CD4-positive, alpha-beta T cell (primary cell): ENCODE measurements around the gene PRPS1L1. TPM values are rescaled to one million over a fixed set of nuclear protein-coding genes. Genes with fewer than 3 reads are reported as not detected.

ENCODE experiments used
- ATAC-seq: fragments of 200-7000 bp; cut with Tn5 transposase; one replicate; pipeline ENCODE4 v1.10.0; 2022; ENCODE audit warnings: mild to moderate bottlenecking; ENCODE audit not compliant: poor library complexity
- CTCF ChIA-PET: fragments of 350-600 bp; sonication (Branson Sonifier 250); formaldehyde crosslinking; loops from one replicate; lab custom pipeline; 2021; ENCODE audit warnings: antibody characterized with exemption, inconsistent platforms; lab: Charles Lee
- POLR2A ChIA-PET: fragments of 350-600 bp; sonication (Branson Sonifier 250); formaldehyde crosslinking; loops from one replicate; lab custom pipeline; 2021; ENCODE audit warnings: antibody characterized with exemption, inconsistent platforms; lab: Charles Lee
- DNase-seq, 14 experiments: peaks; one replicate each; pipeline ENCODE4 v3.0.0-alpha.2; 2013 to 2020; ENCODE audit warnings: mixed read lengths in 2 of 14
- H3K27ac ChIP-seq, 2 donors: one replicate each; pipeline versions ENCODE4 v1.5.1 to v1.7.0; 2013; ENCODE audit warnings: low read length in 2 of 2, low read depth in 1 of 2, mild to moderate bottlenecking in 1 of 2
- H3K27me3 ChIP-seq, 2 experiments: 1 replicate in 1 of 2; 2 replicates in 1 of 2; pipeline versions ENCODE4 v1.6.1 to v1.7.0; 2013; ENCODE audit warnings: low read length in 2 of 2, control low read depth in 1 of 2, mild to moderate bottlenecking in 1 of 2, moderate library complexity in 1 of 2; ENCODE audit not compliant: insufficient read depth in 2 of 2, control insufficient read depth in 1 of 2
- H3K36me3 ChIP-seq: one replicate; pipeline ENCODE4 v1.6.1; 2013; ENCODE audit warnings: low read length, control low read depth; ENCODE audit not compliant: insufficient read depth
- H3K4me1 ChIP-seq: one replicate; pipeline ENCODE4 v1.6.1; 2013; ENCODE audit warnings: low read length, control low read depth; ENCODE audit not compliant: insufficient read depth
- H3K4me3 ChIP-seq: one replicate; pipeline ENCODE4 v1.5.1; 2013; ENCODE audit warnings: mild to moderate bottlenecking, low read length, moderate library complexity
- H3K9me3 ChIP-seq, 2 experiments: 1 replicate in 1 of 2; 2 replicates in 1 of 2; pipeline versions ENCODE4 v1.6.1 to v1.7.0; 2013; ENCODE audit warnings: low read length in 2 of 2, mild to moderate bottlenecking in 2 of 2, control low read depth in 1 of 2, moderate library complexity in 1 of 2; ENCODE audit not compliant: control insufficient read depth in 1 of 2, insufficient read depth in 1 of 2
- H3K27ac Mint-ChIP-seq: one replicate; pipeline ENCODE4 v1.8.0; 2020; ENCODE audit warnings: mixed read lengths
- H3K27me3 Mint-ChIP-seq: one replicate; pipeline ENCODE4 v1.8.0; 2021; ENCODE audit warnings: mixed read lengths
- H3K36me3 Mint-ChIP-seq: one replicate; pipeline ENCODE4 v1.8.0; 2021; ENCODE audit warnings: low read depth, mixed read lengths
- H3K4me1 Mint-ChIP-seq: one replicate; pipeline ENCODE4 v1.8.0; 2021; ENCODE audit warnings: low read depth, mixed read lengths
- H3K4me3 Mint-ChIP-seq: one replicate; pipeline ENCODE4 v1.8.0; 2020; ENCODE audit warnings: mild to moderate bottlenecking, mixed read lengths
- H3K9me3 Mint-ChIP-seq: one replicate; pipeline ENCODE4 v1.8.0; 2020; ENCODE audit warnings: mixed read lengths
- intact Hi-C, 2 experiments: fragments of 100-400 bp; cut with DNase I in 1 of 2; cut with micrococcal nuclease in 1 of 2; formaldehyde crosslinking; loops; one replicate each; pipeline versions ENCODE4 v1.15.1 to v1.9.0; 2023 to 2025; cut with DNase I, micrococcal nuclease
- total RNA-seq, 174 experiments: library from RNA in 2 of 174; stranded (reverse) in 2 of 174; gene quantifications; one replicate each; pipeline ENCODE4 v1.2.3 and lab custom pipeline; 2021 to 2026
- TF ChIP-seq, protein P1 (sequence below): fragments of 200-600 bp; IDR thresholded peaks from one replicate; pipeline ENCODE4 v1.8.0; 2022; ENCODE audit warnings: antibody characterized with exemption, mild to moderate bottlenecking

PRPS1L1 gene
- total RNA-seq, 2 experiments from 2014 or later, result not detected

DNA sequence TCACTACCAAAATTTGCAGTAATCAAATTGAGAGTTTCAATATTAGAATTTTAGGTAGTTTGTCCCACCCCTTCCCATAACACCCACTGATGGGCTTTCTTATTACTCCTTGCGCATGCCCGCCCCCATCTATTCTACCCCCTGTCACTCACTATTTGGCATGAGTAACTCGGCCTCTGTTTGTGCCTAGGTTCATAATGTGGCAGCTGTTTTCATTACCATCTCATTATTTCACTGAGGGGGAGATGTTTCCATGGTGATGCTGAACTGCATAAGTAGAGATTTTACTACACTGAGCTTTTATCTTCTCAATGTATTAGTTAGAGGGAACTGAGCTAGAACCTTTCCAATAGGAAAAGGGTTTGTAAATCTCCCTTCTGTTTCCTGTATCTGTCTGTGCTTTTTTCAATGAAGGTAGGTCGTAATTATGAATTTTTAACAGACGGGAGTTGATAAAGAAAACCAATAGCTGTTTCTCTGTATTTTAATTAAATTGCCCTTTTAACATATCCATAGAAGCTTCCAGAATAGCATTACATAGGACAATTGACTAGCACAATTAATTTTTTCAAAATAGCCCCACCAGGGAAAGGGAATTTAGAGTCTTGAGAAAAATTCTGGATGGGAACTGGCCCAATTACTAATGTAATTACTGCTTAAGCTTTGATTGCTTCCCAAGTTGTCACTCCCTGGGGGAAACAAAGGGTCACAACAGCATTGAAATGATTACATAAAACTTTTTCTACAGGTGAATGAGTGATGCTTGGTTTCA lies 33.4 kb downstream of the PRPS1L1 start:
- POLR2A ChIA-PET, result no interaction called here
- Histone ChIP-seq H3K4me1 (no peaks in the 10 kb centered on the region), H3K27me3 (no peaks in the 10 kb centered on the region), H3K27ac (no peak overlapping the region), H3K4me3 (no peak overlapping the region), H3K9me3 (no peaks in the 10 kb centered on the region), H3K36me3 (no peaks in the 10 kb centered on the region)
- no peaks in the 10 kb centered on the region for H3K36me3 Mint-ChIP-seq
- TF ChIP-seq, protein P1, sequence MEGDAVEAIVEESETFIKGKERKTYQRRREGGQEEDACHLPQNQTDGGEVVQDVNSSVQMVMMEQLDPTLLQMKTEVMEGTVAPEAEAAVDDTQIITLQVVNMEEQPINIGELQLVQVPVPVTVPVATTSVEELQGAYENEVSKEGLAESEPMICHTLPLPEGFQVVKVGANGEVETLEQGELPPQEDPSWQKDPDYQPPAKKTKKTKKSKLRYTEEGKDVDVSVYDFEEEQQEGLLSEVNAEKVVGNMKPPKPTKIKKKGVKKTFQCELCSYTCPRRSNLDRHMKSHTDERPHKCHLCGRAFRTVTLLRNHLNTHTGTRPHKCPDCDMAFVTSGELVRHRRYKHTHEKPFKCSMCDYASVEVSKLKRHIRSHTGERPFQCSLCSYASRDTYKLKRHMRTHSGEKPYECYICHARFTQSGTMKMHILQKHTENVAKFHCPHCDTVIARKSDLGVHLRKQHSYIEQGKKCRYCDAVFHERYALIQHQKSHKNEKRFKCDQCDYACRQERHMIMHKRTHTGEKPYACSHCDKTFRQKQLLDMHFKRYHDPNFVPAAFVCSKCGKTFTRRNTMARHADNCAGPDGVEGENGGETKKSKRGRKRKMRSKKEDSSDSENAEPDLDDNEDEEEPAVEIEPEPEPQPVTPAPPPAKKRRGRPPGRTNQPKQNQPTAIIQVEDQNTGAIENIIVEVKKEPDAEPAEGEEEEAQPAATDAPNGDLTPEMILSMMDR, result no peak
- ATAC-seq (no peak), DNase-seq (no peak)
- intact Hi-C loops, result no loop called here
- no peaks in the 10 kb centered on the region for H3K4me1 Mint-ChIP-seq
- H3K9me3 Mint-ChIP-seq, result no peaks in the 10 kb centered on the region
- CTCF ChIA-PET, result interaction anchor here (0.7 kb wide), 1 partner anchor 1192 kb away, joined by 7 read pairs; no protein-coding TSS in a partner anchor
- H3K27ac Mint-ChIP-seq, result no peak overlapping the region
- H3K4me3 Mint-ChIP-seq, result no peak overlapping the region
- no peaks in the 10 kb centered on the region for H3K27me3 Mint-ChIP-seq

DNA sequence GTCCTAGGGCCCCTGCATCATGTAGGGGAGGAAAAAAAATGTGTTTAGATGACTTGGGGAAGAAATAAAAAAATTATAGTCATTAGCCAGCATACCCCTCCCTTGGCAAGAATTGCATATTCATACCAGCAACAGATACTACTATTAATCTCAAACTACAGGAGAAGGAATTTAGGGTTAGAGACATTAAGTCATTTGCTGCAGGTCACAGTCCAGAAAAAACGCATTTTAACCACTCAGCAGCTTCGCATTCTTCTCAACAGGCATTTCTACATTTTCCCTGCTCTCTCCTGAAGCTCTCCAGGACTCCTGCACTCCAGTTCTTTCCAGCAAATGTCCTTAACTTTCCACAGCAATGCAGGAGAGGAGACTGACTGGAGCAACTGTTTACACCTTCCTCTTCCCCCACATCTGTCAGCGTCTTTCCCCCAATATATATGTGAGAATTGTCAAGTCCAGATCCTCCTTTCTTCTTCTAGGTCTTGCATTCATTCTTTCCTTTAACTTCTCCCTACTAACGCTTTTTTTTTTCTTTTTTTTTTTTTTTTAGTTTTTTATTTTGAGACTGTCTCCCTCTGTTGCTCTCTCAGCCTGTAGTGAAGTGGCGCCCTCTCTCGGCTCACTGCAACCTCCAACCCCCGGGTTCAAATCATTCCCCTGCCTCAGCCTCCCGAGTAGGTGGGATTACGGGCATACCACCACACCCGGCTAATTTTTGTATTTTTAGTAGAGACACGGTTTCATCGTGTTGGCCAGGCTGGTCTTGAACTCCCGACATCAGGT lies 35.6 kb downstream of the PRPS1L1 start:
- intact Hi-C loops, result no loop called here
- no peaks in the 10 kb centered on the region for H3K36me3 Mint-ChIP-seq
- CTCF ChIA-PET, result no interaction called here

DNA sequence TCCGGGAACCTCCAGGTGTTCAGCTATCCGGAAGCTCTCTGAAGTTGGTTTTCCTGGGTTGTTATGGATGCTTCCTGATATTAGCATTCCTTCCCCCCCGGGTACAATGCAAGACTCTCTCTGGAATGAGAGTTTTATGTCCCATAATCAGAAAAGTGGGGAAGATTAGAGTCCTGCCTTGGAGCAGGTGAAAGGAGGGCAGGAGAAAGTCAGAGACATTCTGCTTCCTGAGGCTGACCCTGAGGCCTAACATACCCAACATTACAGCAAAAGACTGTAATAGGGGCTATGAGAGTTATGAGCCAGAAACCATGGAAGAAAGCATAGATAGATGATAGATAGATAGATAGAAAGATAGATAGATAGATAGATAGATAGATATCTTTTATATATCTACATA lies 36.9 kb downstream of the PRPS1L1 start:
- no peak overlapping the region for H3K4me3 Mint-ChIP-seq
- Histone ChIP-seq H3K27ac (no peak overlapping the region), H3K27me3 (no peaks in the 10 kb centered on the region), H3K4me1 (no peaks in the 10 kb centered on the region), H3K9me3 (no peaks in the 10 kb centered on the region), H3K4me3 (no peak overlapping the region), H3K36me3 (no peaks in the 10 kb centered on the region)
- H3K27me3 Mint-ChIP-seq, result no peaks in the 10 kb centered on the region
- no peaks in the 10 kb centered on the region for H3K9me3 Mint-ChIP-seq
- CTCF ChIA-PET, result no interaction called here
- H3K27ac Mint-ChIP-seq, result no peak overlapping the region
- intact Hi-C loops, result no loop called here
- ATAC-seq (no peak), DNase-seq (no peak)
- TF ChIP-seq, protein P1, result no peak
- no peaks in the 10 kb centered on the region for H3K4me1 Mint-ChIP-seq
- POLR2A ChIA-PET, result no interaction called here
- H3K36me3 Mint-ChIP-seq, result no peaks in the 10 kb centered on the region

More for the DNA sequence above, 35.6 kb downstream of the PRPS1L1 start:
- peak in 5 of 14 experiments; percentile 0 to 23 (median 10) for DNase-seq
- Mint-ChIP-seq H3K27me3 (no peaks in the 10 kb centered on the region), H3K9me3 (no peaks in the 10 kb centered on the region), H3K4me1 (no peaks in the 10 kb centered on the region), H3K27ac (no peak overlapping the region), H3K4me3 (no peak overlapping the region)
- no peak for ATAC-seq
- Histone ChIP-seq H3K4me1 (no peaks in the 10 kb centered on the region), H3K4me3 (no peak overlapping the region), H3K36me3 (no peaks in the 10 kb centered on the region), H3K9me3 (no peaks in the 10 kb centered on the region), H3K27me3 (no peaks in the 10 kb centered on the region), H3K27ac (no peak overlapping the region)
- POLR2A ChIA-PET, result no interaction called here
- TF ChIP-seq, protein P1, result peak; percentile 28
